Sigmoid colon (tissue), 4 donors: Measurements from ENCODE around the gene FAP.

ENCODE experiments used
- CTCF ChIP-seq, 4 experiments: fragments of 450-650 bp in 3 of 4; fragments of 200-600 bp in 1 of 4; IDR thresholded peaks; one replicate each; pipeline ENCODE4 v1.5.1; 2016 to 2019; ENCODE audit warnings: antibody characterized with exemption in 4 of 4, mild to moderate bottlenecking in 3 of 4, moderate library complexity in 2 of 4
- POLR2AphosphoS5 ChIP-seq, 4 donors: sonication (generic); formaldehyde crosslinking; IDR thresholded peaks; one replicate each; pipeline ENCODE4 v1.6.1; 2017; ENCODE audit warnings: antibody characterized with exemption in 4 of 4

GRCh38 chr2:162138310-162138709, 104.9 kb downstream of the FAP start:
- TF ChIP-seq CTCF (IDR thresholded peaks at IDR 0.05) (no peak), POLR2AphosphoS5 (IDR thresholded peaks at IDR 0.05) (no peak)
